Activated CD4-positive, alpha-beta T cell treated with anti-CD3 and anti-CD28 coated beads, Interleukin-2, amount 50 U/mL, for 4 hours (primary cell): ENCODE data around the gene MEF2A.

Source experiments
- DNase-seq, 2 experiments: peaks; one replicate each; pipeline ENCODE4 v3.0.0-alpha.2; 2020

MEF2A gene

DNA sequence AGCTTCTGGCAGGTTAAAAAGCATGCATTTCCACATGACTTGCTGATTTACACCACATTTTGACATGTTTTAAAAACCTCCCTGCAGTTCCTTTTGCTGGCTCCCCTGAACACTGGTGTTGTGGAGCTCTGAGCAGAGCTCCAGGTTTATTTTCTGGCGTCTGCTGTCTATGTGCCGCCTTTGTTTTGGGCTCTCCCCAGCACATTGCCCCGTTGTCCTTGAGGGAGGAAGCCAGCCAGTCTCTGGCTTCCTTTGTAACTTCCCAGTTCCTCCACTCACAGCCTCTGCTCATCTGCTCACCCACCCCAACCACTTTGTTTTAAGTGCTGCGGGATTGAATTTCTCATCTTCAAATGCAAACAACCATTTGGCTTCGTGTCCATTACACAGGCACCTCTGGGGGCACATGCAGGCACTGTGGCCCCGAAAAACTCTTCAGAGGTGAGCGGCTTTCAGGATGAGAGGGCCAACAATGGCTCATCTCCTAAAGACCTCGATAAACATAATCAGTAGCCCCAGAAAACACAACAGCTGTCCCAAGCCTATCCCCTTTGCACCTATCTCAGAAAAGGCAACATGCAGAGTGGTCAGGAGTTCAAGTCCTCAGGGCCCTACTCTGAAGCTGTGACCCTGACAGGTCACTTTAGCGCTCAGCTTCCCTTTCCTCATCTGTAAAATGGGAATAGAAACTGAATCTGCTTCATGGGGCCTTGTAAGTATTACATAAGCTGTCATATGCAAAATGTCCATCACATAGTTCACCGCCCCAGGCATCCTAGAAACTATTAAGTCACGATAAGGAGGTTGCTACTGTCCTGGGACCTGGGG is 1.3 kb upstream of the MEF2A start:
- no peak for DNase-seq

- no peak for DNase-seq
These were observed 810 bp upstream of the MEF2A start for GRCh38 chr15:99565049-99565298.

DNA sequence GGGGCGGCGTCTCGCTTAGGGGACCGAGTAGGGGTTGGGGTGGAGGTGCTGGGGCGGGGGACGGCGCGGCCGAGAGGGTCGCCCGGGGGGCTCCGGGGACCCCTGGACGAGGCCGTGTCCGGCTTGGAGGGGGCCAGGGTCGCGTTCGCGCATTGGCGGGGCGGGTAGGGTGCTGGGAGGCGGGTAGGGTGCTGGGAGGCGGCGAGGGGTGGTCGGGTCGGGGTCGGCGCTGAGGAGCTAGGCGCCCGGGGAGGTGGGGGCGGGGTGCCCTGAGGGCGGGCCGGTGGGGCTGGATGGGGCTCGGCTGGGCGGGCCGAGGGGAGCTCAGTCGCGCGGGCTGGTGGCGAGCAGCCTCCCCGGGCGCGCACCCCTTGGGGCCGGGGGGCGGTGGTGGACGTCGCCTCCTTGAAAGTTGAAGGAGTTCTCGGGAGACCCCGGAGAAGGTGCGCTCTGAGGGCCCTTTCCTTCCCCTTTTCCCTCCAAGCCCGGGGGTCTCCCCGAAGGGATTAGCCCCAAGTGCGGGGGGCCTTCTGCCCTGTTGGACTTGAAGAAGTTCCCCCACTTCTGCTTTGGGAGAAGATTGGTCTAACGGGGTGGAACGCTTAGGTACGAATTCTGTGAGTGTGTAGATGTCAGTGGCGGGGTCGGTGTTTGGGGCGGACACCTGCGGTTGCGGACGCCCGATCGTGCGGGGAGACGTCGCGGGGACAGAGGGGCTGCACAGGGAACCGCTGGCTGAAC is 543 bp downstream of the MEF2A start:
- DNase-seq, result no peak

DNA sequence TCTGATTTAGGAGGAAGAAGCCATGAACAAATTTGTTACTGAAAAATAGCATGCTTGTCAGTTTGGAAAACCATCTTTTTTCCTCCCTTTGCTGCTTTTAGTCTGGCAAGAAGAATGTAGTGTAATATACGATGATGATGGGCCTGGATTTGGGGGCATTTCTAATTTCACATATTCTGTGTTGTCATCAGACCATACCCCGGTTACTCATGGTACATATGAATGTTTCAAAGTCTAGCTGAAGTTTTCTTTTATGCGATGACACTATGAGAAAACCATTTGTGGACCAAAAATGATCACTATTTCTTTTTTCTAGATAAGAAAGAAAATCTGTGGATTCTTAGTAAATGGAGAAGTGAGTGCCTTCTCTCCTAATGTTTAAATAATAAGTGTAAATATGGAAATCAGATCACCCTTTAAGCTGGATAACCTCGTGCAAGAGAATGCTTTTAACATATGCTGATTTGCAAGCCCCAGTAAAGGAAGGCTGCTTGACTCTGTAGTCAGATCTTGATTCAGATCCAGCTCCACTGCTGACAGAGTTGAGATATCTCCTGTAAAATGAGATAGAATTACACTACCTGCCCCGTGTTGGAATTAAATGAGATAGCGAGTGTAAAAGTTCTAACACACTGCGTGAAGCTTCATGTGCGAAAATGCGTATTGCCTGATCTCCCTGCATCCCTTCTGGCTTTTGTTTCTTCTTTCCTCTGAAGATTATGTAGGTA is 3.0 kb downstream of the MEF2A start:
- DNase-seq, result no peak

DNA sequence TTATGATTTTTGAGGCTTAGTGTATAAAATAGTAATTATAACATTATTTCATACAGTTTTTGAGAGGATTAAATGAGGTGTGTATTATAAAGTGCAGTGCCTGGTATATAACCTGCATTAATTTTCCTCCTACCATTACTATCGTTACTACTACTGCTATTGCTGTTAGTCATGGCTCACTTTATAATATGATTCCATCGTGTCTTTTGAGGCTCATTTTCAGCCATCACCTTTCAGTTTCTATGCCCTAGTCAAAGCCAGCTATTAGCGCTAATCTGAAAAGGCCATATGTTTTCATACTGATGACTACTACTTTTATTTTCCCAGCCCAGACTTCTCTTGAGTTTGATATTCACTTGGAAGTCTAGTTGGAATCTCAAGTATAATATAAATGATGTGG is 5.5 kb downstream of the MEF2A start:
- no peak for DNase-seq

- no peak for DNase-seq
These were observed 8.3 kb downstream of the MEF2A start for GRCh38 chr15:99574048-99574447.

DNA sequence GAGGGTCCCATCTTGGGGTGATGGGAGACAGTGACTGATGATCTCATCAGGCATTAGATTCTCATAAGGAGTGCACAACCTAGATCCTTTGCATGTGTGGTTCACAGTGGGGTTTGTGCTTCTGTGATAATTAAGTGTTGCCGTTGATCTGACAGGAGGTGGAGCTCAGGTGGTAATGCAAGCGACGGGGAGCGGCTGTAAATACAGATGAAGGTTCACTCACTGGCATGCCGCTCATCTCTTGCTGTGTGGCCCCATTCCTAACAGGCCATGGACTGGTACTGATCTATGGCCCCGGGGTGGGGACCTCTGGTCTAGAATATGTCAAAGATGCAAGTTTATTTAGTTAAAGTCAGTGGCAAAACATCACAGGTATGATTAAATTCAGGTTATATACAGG is 8.7 kb downstream of the MEF2A start:
- no peak for DNase-seq

DNA sequence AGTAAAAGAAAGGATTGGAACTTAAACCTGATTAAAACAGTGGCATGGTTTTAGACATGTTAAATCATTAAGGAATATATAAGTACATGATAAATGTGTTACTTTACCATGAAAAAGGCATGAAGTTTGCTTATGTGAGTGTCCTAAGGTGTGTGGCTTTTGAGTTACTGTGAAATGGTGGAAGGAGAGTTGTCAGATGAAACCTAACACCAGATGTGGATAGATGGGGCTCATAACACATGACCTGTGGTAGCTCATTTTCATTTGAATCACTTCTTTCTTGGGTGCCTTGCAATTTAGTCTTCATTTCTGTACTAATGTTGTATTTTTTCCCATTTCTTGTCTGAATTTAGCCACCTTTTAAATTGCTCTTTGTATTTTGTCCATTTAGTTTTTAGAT is 13.0 kb downstream of the MEF2A start:
- no peak for DNase-seq

GRCh38 chr15:99580076-99580475 is 14.3 kb downstream of the MEF2A start:
- DNase-seq, result no peak

- no peak for DNase-seq
These were observed 16.8 kb downstream of the MEF2A start for GRCh38 chr15:99582508-99582960.

- DNase-seq, result no peak
These were observed 18.4 kb downstream of the MEF2A start for GRCh38 chr15:99584081-99584600.

GRCh38 chr15:99586121-99586520 is 20.3 kb downstream of the MEF2A start:
- no peak for DNase-seq

DNA sequence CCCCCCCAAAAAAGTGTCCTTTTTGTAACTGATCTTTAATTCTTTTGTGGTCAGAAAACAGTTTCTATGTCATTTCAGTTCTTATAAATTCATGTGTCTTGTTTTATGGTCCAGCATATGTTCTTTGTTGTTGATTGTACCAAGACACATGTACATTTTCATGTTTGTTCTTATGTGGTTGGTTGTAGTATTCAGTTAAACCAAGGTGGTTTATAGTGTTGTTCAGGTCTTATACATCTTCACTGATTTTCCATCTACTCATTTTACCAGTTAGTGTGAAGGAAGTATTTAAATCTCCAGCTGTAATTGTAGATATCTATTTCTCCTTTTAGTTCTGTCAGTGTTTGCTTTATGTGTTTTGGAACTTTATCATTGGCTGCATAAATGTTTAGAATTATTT is 24.0 kb downstream of the MEF2A start:
- DNase-seq, result no peak

DNA sequence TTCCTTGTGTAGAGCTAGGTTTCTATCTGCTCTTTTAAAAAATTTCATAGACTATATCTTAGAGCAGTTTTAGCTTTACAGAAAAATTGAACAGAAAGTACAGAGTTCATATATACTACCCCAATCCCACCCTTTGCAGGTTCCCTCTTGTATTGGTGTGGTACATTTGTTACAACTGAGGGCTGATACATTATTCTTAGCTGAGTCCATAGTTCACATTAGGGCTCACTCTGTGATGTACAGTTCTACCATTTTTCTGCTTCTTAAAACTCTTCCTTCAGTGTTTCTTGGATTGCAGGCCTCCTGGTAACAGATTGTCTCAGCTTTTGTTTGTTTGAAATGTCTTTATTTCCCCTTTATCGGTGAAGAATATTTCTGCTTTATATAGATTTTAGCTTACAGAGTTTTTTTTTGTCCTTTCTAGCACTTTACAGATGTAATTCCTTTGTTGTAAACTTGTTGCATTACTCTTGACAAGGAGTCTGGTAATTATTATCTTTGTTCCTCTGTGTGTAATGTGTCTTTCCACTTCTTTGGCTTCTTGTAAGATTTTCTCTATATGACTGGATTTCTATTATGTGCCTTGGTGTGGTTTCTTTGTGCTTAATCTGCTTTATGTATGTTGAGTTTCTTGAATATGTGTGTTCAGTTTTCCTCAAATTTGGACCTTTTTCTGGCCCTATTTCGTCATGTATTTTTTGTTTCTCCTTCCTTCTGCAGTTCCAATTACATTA is 25.3 kb downstream of the MEF2A start:
- no peak for DNase-seq

GRCh38 chr15:99592145-99592791 is 26.5 kb downstream of the MEF2A start:
- no peak for DNase-seq

DNA sequence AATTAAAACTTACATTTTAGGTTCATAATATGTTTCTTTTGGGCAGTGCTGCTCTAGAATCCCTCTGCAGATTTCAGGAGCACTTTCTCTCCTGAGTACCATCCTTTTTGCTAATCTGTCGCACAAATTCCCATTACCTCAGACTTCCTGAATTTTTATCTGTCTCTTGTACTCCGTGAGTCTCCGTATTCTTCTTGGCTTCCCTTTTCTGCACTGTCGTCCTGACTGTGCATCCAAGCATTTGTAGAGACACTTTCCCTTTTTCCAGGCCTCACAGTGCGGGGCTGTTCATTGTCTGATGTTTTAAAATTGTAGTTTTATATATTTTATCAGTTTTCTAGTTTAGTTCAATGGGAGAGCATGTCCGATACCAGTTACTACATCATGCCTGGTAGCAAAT is 27.3 kb downstream of the MEF2A start:
- no peak for DNase-seq

DNA sequence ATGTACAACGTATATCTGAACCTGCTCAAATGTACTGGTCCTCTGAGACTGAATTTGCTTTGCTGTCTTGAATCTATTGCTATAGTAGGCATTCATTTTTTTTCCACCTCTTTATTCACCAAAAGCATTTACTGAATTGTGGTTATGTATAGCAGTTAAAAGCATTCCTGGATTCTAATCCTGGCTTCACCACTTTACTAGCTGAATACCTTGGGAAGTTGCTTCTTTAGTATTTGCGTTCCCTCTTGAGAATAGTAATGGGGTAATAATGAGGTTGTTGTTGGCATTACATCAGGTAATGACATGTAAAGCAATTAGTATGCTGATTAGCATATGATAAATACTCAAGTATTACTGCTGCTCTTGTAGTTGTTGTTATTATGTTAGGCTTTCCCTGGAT is 29.1 kb downstream of the MEF2A start:
- no peak for DNase-seq

- no peak for DNase-seq
These were observed 32.5 kb downstream of the MEF2A start for GRCh38 chr15:99598296-99598695.

- no peak for DNase-seq
These were observed 38.0 kb downstream of the MEF2A start for GRCh38 chr15:99603828-99604227.

DNA sequence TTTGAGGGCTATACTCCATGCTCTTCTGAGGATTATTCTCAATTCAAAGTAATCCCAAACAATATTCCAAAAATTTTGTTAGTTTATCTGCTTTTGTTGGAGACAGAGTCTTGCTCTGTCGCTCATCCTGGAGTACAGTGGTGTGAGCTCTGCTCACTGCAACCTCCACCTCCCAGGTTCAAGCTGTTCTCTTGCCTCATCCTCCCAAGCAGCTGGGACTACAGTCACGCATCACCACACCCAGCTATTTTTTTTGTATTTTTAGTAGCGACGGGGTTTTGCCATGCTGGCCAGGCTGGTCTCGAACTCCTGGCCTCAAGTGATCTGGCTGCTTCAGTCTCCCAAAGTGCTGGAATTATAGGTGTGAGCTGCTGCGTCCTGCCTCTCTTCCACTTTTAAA is 39.1 kb downstream of the MEF2A start:
- DNase-seq, result no peak

DNA sequence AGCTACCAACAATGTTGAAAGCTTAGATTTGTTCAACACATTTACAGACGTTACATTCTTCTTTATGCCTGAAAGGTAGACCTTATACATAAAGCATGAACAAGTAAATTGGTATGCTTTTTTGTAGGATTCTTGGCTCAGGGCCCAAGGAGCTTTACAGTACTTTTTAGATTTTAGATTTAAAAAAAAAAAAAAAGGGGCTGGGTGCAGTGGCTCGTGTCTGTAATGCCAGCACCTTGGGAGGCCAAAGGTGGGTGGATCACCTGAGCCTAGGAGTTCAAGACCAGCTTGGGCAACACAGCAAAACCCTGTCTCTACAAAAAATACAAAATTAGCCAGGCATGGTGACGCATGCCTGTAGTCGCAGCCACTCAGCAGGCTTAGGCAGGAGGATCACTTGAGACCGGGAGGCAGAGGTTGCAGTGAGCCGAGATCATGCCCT is 39.7 kb downstream of the MEF2A start:
- no peak for DNase-seq

DNA sequence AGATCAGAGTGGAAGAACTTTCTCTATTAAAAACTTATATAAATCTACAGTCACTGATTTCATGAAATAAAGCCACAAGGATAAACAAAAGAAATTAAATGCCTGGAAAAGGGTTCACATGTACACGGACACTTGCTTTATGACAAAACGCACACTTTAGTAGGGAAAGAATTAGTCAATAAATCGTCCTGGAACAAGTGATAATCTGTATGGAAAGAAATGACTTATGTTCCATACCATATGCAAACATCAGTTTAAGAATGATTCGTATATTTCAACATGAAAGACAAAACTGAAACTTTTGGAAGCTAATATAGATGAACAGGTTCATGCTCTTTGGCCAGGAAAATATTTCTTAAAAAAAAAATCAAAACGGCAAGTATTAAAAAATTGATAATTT is 40.2 kb downstream of the MEF2A start:
- DNase-seq, result no peak
